ENCODE data around the gene TEX54. TPM values are rescaled to one million over a fixed set of nuclear protein-coding genes. Genes with fewer than 3 reads are reported as not detected.

Gene TEX54
- total RNA-seq, 1 donor, result not detected

- Histone ChIP-seq H3K9me3 (ENCODE audit: low read depth, low read length) (no peaks in the 10 kb centered on the region), H3K4me1 (ENCODE audit: insufficient read depth, low read length) (peaks cover 27% of the 10 kb centered on the region), H4K20me1 (ENCODE audit: insufficient read depth, low read length) (peaks cover 23% of the 10 kb centered on the region), H3K36me3 (ENCODE audit: insufficient read depth, low read length) (peaks cover 37% of the 10 kb centered on the region), H3K79me2 (ENCODE audit: insufficient read depth, low read length) (peaks cover 43% of the 10 kb centered on the region), H3K4me2 (ENCODE audit: insufficient read depth, low read length) (peak within 1 kb of the TSS; percentile 99), H3K4me3 (ENCODE audit: insufficient read depth, low read length) (peak within 1 kb of the TSS; percentile 92), H3K27ac (ENCODE audit: low read depth, low read length) (peak within 1 kb of the TSS; percentile 79), H3K27me3 (ENCODE audit: insufficient read depth, low read length) (no peaks in the 10 kb centered on the region), H2AFZ (ENCODE audit: low read length) (peak within 1 kb of the TSS; percentile 70)
- no peak for TF ChIP-seq CTCF (IDR thresholded peaks at IDR 0.05; ENCODE audit: extremely low read depth, low read depth, low read length)
- DNase-seq (ENCODE audit: insufficient read length, low spot score, missing footprints), result peak; percentile 99
Observed at GRCh38 chr11:62805076-62805892, 27.4 kb downstream of the TEX54 start, which contains the start of gene NXF1. Gene NXF1, minus strand, starts transcription at chr11:62805440. Its CDS starts 84 bp downstream, at chr11:62805356.

GRCh38 chr11:62804310-62805075 is 28.1 kb downstream of the TEX54 start:
- peaks cover 45% of the 10 kb centered on the region for H3K36me3 ChIP-seq (ENCODE audit: insufficient read depth, low read length)
- peaks cover 43% of the 10 kb centered on the region for H3K79me2 ChIP-seq (ENCODE audit: insufficient read depth, low read length)
- H3K27me3 ChIP-seq (ENCODE audit: insufficient read depth, low read length), result no peaks in the 10 kb centered on the region
- peaks cover 23% of the 10 kb centered on the region for H4K20me1 ChIP-seq (ENCODE audit: insufficient read depth, low read length)
- TF ChIP-seq CTCF (IDR thresholded peaks at IDR 0.05; ENCODE audit: extremely low read depth, low read depth, low read length), result no peak
- peak overlapping the region; percentile 99 for H3K4me2 ChIP-seq (ENCODE audit: insufficient read depth, low read length)
- H3K4me1 ChIP-seq (ENCODE audit: insufficient read depth, low read length), result peaks cover 27% of the 10 kb centered on the region
- H3K4me3 ChIP-seq (ENCODE audit: insufficient read depth, low read length), result peak overlapping the region; percentile 92
- H2AFZ ChIP-seq (ENCODE audit: low read length), result peak overlapping the region; percentile 47
- no peaks in the 10 kb centered on the region for H3K9me3 ChIP-seq (ENCODE audit: low read depth, low read length)
- peak overlapping the region; percentile 79 for H3K27ac ChIP-seq (ENCODE audit: low read depth, low read length)
- peak; percentile 84 for DNase-seq (ENCODE audit: insufficient read length, low spot score, missing footprints)

- H3K27ac ChIP-seq (ENCODE audit: low read depth, low read length), result no peak overlapping the region
- H3K4me3 ChIP-seq (ENCODE audit: insufficient read depth, low read length), result no peak overlapping the region
- H3K79me2 ChIP-seq (ENCODE audit: insufficient read depth, low read length), result peaks cover 43% of the 10 kb centered on the region
- H3K9me3 ChIP-seq (ENCODE audit: low read depth, low read length), result no peaks in the 10 kb centered on the region
- H3K36me3 ChIP-seq (ENCODE audit: insufficient read depth, low read length), result peaks cover 77% of the 10 kb centered on the region
- no peak for DNase-seq (ENCODE audit: insufficient read length, low spot score, missing footprints)
- no peak overlapping the region for H3K4me2 ChIP-seq (ENCODE audit: insufficient read depth, low read length)
- peaks cover 17% of the 10 kb centered on the region for H3K4me1 ChIP-seq (ENCODE audit: insufficient read depth, low read length)
- no peak overlapping the region for H2AFZ ChIP-seq (ENCODE audit: low read length)
- TF ChIP-seq CTCF (IDR thresholded peaks at IDR 0.05; ENCODE audit: extremely low read depth, low read depth, low read length), result no peak
- no peaks in the 10 kb centered on the region for H3K27me3 ChIP-seq (ENCODE audit: insufficient read depth, low read length)
- H4K20me1 ChIP-seq (ENCODE audit: insufficient read depth, low read length), result peaks cover 27% of the 10 kb centered on the region
Observed at GRCh38 chr11:62801071-62801470, 31.6 kb downstream of the TEX54 start.

- TF ChIP-seq CTCF (IDR thresholded peaks at IDR 0.05; ENCODE audit: extremely low read depth, low read depth, low read length), result no peak
- H3K27me3 ChIP-seq (ENCODE audit: insufficient read depth, low read length), result no peaks in the 10 kb centered on the region
- no peak overlapping the region for H3K4me2 ChIP-seq (ENCODE audit: insufficient read depth, low read length)
- no peak overlapping the region for H2AFZ ChIP-seq (ENCODE audit: low read length)
- H4K20me1 ChIP-seq (ENCODE audit: insufficient read depth, low read length), result peaks cover 22% of the 10 kb centered on the region
- H3K79me2 ChIP-seq (ENCODE audit: insufficient read depth, low read length), result peaks cover 35% of the 10 kb centered on the region
- H3K9me3 ChIP-seq (ENCODE audit: low read depth, low read length), result no peaks in the 10 kb centered on the region
- H3K4me3 ChIP-seq (ENCODE audit: insufficient read depth, low read length), result no peak overlapping the region
- DNase-seq (ENCODE audit: insufficient read length, low spot score, missing footprints), result no peak
- no peak overlapping the region for H3K27ac ChIP-seq (ENCODE audit: low read depth, low read length)
- peaks cover 93% of the 10 kb centered on the region for H3K36me3 ChIP-seq (ENCODE audit: insufficient read depth, low read length)
- H3K4me1 ChIP-seq (ENCODE audit: insufficient read depth, low read length), result peaks cover 11% of the 10 kb centered on the region
Observed at GRCh38 chr11:62799486-62799885, 33.2 kb downstream of the TEX54 start.
